ENCODE measurements around the gene C19orf38. TPM values are rescaled to one million over a fixed set of nuclear protein-coding genes. Genes with fewer than 3 reads are reported as not detected.
A peak's percentile ranks its signal among the peaks of the same experiment; 100 is the strongest.

C19orf38 gene
- total and polyA plus RNA-seq, 9 of the 15 experiments (the other 6 are each of a cell fraction or from before 2014, with no cell fraction given), result 0.14 to 0.18 TPM; not detected in 7

DNA sequence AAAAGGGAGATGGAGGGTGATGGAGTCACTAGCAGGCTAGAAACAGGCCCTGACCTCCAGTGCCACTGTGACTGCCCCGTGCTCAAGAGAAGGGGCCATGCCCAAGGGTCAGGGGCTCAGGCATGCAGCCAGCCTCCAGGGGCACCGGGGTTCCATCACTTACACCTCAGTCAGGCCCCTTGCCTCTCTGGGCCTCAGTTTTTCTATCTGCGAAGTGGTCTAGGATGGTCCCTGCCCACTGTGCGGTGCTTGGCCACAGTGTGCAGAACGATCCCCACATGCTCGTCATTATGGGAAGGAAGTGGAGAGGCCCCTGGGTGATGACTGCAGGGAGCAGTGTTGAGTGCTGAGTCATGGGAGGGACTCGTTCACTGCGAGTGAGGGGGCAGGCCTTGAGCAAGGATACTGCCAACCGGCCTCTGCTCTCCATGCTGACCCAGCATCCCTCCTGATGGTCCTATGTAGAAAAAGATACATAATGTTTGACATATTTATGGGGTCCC, 35.3 kb upstream of the C19orf38 start (continued):
- TF ChIP-seq CREB3 (tag; conservative IDR thresholded peaks at IDR 0.05; ENCODE audit: low read depth) (peak; percentile 81), PRMT5 (CRISPR knock-in tag; IDR thresholded peaks at IDR 0.05) (no peak), SRSF9 (IDR thresholded peaks at IDR 0.05; ENCODE audit: borderline replicate concordance, low read depth, low read length) (no peak), GATA2 (CRISPR knock-in tag; IDR thresholded peaks at IDR 0.05) (no peak), EGR1 (conservative IDR thresholded peaks at IDR 0.05) (peak; percentile 18; the same call in 1 of the 2 replicates), ARNT (IDR thresholded peaks at IDR 0.05) (0 out of 4 replicates have a peak, but pooled peaks of 1 of the 2 experiments have one; percentile 21), ZNF175 (CRISPR knock-in tag; IDR thresholded peaks at IDR 0.05; ENCODE audit: low read depth) (peak; percentile 40; the same call in 1 of the 2 replicates), MEIS2 (IDR thresholded peaks at IDR 0.05; ENCODE audit: partially characterized antibody) (peak; percentile 77), MAFF (IDR thresholded peaks at IDR 0.05; ENCODE audit: low read length) (peak; percentile 86), COPS2 (conservative IDR thresholded peaks at IDR 0.05) (no peak), SMARCE1 (IDR thresholded peaks at IDR 0.05) (0 out of 2 replicates have a peak, but pooled peaks have one; percentile 60), BCL6 (CRISPR knock-in tag; IDR thresholded peaks at IDR 0.05) (no peak), TBP (optimal IDR thresholded peaks at IDR 0.05; ENCODE audit: low read depth, low read length) (peak; percentile 17), DMBX1 (CRISPR knock-in tag; IDR thresholded peaks at IDR 0.05; ENCODE audit: borderline replicate concordance) (peak; percentile 69; the same call in 1 of the 2 replicates), ZNF589 (CRISPR knock-in tag; IDR thresholded peaks at IDR 0.05; ENCODE audit: low read depth) (0 out of 2 replicates have a peak, but pooled peaks have one; percentile 45)
- TF ChIP-seq, protein P1, sequence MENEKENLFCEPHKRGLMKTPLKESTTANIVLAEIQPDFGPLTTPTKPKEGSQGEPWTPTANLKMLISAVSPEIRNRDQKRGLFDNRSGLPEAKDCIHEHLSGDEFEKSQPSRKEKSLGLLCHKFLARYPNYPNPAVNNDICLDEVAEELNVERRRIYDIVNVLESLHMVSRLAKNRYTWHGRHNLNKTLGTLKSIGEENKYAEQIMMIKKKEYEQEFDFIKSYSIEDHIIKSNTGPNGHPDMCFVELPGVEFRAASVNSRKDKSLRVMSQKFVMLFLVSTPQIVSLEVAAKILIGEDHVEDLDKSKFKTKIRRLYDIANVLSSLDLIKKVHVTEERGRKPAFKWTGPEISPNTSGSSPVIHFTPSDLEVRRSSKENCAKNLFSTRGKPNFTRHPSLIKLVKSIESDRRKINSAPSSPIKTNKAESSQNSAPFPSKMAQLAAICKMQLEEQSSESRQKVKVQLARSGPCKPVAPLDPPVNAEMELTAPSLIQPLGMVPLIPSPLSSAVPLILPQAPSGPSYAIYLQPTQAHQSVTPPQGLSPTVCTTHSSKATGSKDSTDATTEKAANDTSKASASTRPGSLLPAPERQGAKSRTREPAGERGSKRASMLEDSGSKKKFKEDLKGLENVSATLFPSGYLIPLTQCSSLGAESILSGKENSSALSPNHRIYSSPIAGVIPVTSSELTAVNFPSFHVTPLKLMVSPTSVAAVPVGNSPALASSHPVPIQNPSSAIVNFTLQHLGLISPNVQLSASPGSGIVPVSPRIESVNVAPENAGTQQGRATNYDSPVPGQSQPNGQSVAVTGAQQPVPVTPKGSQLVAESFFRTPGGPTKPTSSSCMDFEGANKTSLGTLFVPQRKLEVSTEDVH (IDR thresholded peaks at IDR 0.05; ENCODE audit: low read depth, partially characterized antibody), result peak; percentile 24
- TF ChIP-seq, protein P2, sequence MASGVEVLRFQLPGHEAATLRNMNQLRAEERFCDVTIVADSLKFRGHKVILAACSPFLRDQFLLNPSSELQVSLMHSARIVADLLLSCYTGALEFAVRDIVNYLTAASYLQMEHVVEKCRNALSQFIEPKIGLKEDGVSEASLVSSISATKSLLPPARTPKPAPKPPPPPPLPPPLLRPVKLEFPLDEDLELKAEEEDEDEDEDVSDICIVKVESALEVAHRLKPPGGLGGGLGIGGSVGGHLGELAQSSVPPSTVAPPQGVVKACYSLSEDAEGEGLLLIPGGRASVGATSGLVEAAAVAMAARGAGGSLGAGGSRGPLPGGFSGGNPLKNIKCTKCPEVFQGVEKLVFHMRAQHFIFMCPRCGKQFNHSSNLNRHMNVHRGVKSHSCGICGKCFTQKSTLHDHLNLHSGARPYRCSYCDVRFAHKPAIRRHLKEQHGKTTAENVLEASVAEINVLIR (CRISPR knock-in tag; IDR thresholded peaks at IDR 0.05), result peak; percentile 44; the same call in 1 of the 2 replicates
- TF ChIP-seq, protein P3, sequence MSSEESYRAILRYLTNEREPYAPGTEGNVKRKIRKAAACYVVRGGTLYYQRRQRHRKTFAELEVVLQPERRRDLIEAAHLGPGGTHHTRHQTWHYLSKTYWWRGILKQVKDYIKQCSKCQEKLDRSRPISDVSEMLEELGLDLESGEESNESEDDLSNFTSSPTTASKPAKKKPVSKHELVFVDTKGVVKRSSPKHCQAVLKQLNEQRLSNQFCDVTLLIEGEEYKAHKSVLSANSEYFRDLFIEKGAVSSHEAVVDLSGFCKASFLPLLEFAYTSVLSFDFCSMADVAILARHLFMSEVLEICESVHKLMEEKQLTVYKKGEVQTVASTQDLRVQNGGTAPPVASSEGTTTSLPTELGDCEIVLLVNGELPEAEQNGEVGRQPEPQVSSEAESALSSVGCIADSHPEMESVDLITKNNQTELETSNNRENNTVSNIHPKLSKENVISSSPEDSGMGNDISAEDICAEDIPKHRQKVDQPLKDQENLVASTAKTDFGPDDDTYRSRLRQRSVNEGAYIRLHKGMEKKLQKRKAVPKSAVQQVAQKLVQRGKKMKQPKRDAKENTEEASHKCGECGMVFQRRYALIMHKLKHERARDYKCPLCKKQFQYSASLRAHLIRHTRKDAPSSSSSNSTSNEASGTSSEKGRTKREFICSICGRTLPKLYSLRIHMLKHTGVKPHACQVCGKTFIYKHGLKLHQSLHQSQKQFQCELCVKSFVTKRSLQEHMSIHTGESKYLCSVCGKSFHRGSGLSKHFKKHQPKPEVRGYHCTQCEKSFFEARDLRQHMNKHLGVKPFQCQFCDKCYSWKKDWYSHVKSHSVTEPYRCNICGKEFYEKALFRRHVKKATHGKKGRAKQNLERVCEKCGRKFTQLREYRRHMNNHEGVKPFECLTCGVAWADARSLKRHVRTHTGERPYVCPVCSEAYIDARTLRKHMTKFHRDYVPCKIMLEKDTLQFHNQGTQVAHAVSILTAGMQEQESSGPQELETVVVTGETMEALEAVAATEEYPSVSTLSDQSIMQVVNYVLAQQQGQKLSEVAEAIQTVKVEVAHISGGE (CRISPR knock-in tag; IDR thresholded peaks at IDR 0.05), result 0 out of 6 replicates have a peak, but pooled peaks of 1 of the 3 experiments have one; percentile 29

Measured in K562 (cell line).